ENCODE measurements around the gene SH3PXD2A.
"Not testable (repeated sequence)": the region's sequence is repeated elsewhere in the genome, so short reads cannot be mapped to it uniquely, and the experiment has no call there.

SH3PXD2A gene

GRCh38 chr10:103616705-103617601, 238.4 kb downstream of the SH3PXD2A start:
- no peak for ATAC-seq

GRCh38 chr10:103614306-103615158, 240.8 kb downstream of the SH3PXD2A start:
- no peak for ATAC-seq

- no peak for ATAC-seq
These were observed 241.8 kb downstream of the SH3PXD2A start for GRCh38 chr10:103613616-103614015.

GRCh38 chr10:103612462-103613365, 242.7 kb downstream of the SH3PXD2A start:
- ATAC-seq, result no peak

- no peak for ATAC-seq
These were observed 244.4 kb downstream of the SH3PXD2A start for GRCh38 chr10:103610921-103611511.

- no peak for ATAC-seq
These were observed 245.3 kb downstream of the SH3PXD2A start for GRCh38 chr10:103610083-103610472.

- no peak for ATAC-seq
These were observed 245.9 kb downstream of the SH3PXD2A start for GRCh38 chr10:103609231-103610082.

- not testable (repeated sequence) for ATAC-seq
These were observed 247.3 kb downstream of the SH3PXD2A start for GRCh38 chr10:103608056-103608455.

- not testable (repeated sequence) for ATAC-seq
These were observed 248.3 kb downstream of the SH3PXD2A start for GRCh38 chr10:103607051-103607450.

- ATAC-seq, result not testable (repeated sequence)
These were observed 249.3 kb downstream of the SH3PXD2A start for GRCh38 chr10:103606097-103606438.

- ATAC-seq, result no peak
These were observed 249.8 kb downstream of the SH3PXD2A start for GRCh38 chr10:103605359-103606096.

- ATAC-seq, result no peak
These were observed 252.0 kb downstream of the SH3PXD2A start for GRCh38 chr10:103603382-103603781.

- no peak for ATAC-seq
These were observed 252.6 kb downstream of the SH3PXD2A start for GRCh38 chr10:103602852-103603155.

- ATAC-seq, result no peak
These were observed 253.1 kb downstream of the SH3PXD2A start for GRCh38 chr10:103602028-103602851.

GRCh38 chr10:103600956-103601569, 254.3 kb downstream of the SH3PXD2A start:
- ATAC-seq, result no peak

- ATAC-seq, result no peak
These were observed 255.1 kb downstream of the SH3PXD2A start for GRCh38 chr10:103600325-103600724.

GRCh38 chr10:103599907-103600306, 255.5 kb downstream of the SH3PXD2A start:
- no peak for ATAC-seq

- no peak for ATAC-seq
These were observed 256.2 kb downstream of the SH3PXD2A start for GRCh38 chr10:103599211-103599610.

- no peak for ATAC-seq
These were observed 256.7 kb downstream of the SH3PXD2A start for GRCh38 chr10:103598654-103599115.
